Astrocyte (in vitro differentiated cells and primary cell): Measurements from ENCODE around the gene ADCY5.

Experiments
- EZH2 ChIP-seq: IDR thresholded peaks from 2 replicates; pipeline ENCODE4 v1.6.1; 2012; ENCODE audit warnings: mild to moderate bottlenecking, low read length, inconsistent platforms; ENCODE audit not compliant: insufficient read depth
- TF ChIP-seq, protein P1 (sequence below): IDR thresholded peaks from 2 replicates; pipeline ENCODE4 v1.5.1; 2011; ENCODE audit warnings: low read depth, mild to moderate bottlenecking, inconsistent platforms, low read length, moderate library complexity; ENCODE audit not compliant: insufficient read depth

- TF ChIP-seq, protein P1, sequence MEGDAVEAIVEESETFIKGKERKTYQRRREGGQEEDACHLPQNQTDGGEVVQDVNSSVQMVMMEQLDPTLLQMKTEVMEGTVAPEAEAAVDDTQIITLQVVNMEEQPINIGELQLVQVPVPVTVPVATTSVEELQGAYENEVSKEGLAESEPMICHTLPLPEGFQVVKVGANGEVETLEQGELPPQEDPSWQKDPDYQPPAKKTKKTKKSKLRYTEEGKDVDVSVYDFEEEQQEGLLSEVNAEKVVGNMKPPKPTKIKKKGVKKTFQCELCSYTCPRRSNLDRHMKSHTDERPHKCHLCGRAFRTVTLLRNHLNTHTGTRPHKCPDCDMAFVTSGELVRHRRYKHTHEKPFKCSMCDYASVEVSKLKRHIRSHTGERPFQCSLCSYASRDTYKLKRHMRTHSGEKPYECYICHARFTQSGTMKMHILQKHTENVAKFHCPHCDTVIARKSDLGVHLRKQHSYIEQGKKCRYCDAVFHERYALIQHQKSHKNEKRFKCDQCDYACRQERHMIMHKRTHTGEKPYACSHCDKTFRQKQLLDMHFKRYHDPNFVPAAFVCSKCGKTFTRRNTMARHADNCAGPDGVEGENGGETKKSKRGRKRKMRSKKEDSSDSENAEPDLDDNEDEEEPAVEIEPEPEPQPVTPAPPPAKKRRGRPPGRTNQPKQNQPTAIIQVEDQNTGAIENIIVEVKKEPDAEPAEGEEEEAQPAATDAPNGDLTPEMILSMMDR: no peak
- no peak for TF ChIP-seq EZH2
Observed at GRCh38 chr3:123324880-123325765, 123.8 kb downstream of the ADCY5 start.
